Vagina (tissue), 2 donors: ENCODE measurements around the gene DTD2. TPM values are rescaled to one million over a fixed set of nuclear protein-coding genes. Genes with fewer than 3 reads are reported as not detected.

Source experiments
- DNase-seq, 2 donors: peaks; one replicate each; pipeline ENCODE4 v3.0.0-alpha.2; 2017; ENCODE audit errors: extremely low spot score in 2 of 2
- H3K27ac ChIP-seq: fragments of 200-600 bp; sonication (generic); one replicate; pipeline ENCODE4 v1.5.1; 2019
- H3K27me3 ChIP-seq: fragments of 200-600 bp; sonication (generic); one replicate; pipeline ENCODE4 v1.5.1; 2019
- H3K36me3 ChIP-seq, 2 donors: fragments of 200-600 bp; sonication (generic); one replicate each; pipeline ENCODE4 v1.5.1; 2017 to 2019
- H3K4me1 ChIP-seq: fragments of 200-600 bp; sonication (generic); one replicate; pipeline ENCODE4 v1.5.1; 2019
- H3K4me3 ChIP-seq, 2 donors: fragments of 200-600 bp; sonication (generic); 1 replicate in 1 of 2; 2 replicates in 1 of 2; pipeline ENCODE4 v1.5.1; 2016 to 2019
- H3K9me3 ChIP-seq: fragments of 200-600 bp; sonication (generic); one replicate; pipeline ENCODE4 v1.5.1; 2019
- CTCF ChIP-seq, 3 experiments: fragments of 450-650 bp in 2 of 3; fragments of 200-600 bp in 1 of 3; sonication (generic) in 1 of 3; IDR thresholded peaks; one replicate each; pipeline ENCODE4 v1.5.1; 2017 to 2019; ENCODE audit warnings: antibody characterized with exemption in 3 of 3, mild to moderate bottlenecking in 2 of 3, moderate library complexity in 2 of 3
- POLR2A ChIP-seq, 2 donors: fragments of 450-650 bp; IDR thresholded peaks; one replicate each; pipeline ENCODE4 v1.6.1; 2017; ENCODE audit warnings: antibody characterized with exemption in 2 of 2, mild to moderate bottlenecking in 2 of 2, moderate library complexity in 2 of 2
- POLR2AphosphoS5 ChIP-seq, 2 donors: sonication (generic); formaldehyde crosslinking; IDR thresholded peaks; one replicate each; pipeline ENCODE4 v1.9.0; 2017; ENCODE audit warnings: antibody characterized with exemption in 2 of 2, mild to moderate bottlenecking in 2 of 2, low read depth in 1 of 2; ENCODE audit not compliant: insufficient read depth in 1 of 2
- intact Hi-C: fragments of 100-400 bp; cut with DNase I; formaldehyde crosslinking; loops from one replicate; pipeline ENCODE4 v1.15.1; 2023
- total RNA-seq: library from RNA; depleted of rRNA; stranded (reverse); fragments of >200 nt; gene quantifications from one replicate; pipeline ENCODE4 v1.2.3, GENCODE V29; 2016

DTD2 gene
- total RNA-seq, 1 donor from 2014 or later, result 31.7 TPM

GRCh38 chr14:31435276-31435675 lies 22.0 kb downstream of the DTD2 start:
- intact Hi-C loops, result no loop called here
- no peak overlapping the region for H3K4me3 ChIP-seq
- no peaks in the 10 kb centered on the region for H3K36me3 ChIP-seq
- DNase-seq, result no peak
- no peaks in the 10 kb centered on the region for H3K9me3 ChIP-seq
- no peak overlapping the region for H3K27ac ChIP-seq
- no peaks in the 10 kb centered on the region for H3K27me3 ChIP-seq
- TF ChIP-seq POLR2A (IDR thresholded peaks at IDR 0.05) (no peak), POLR2AphosphoS5 (IDR thresholded peaks at IDR 0.05; ENCODE audit: insufficient read depth in 1 of 2, low read depth in 1 of 2) (peak in 1 of 2 donors; percentile 30)
- peaks cover 8% of the 10 kb centered on the region for H3K4me1 ChIP-seq

GRCh38 chr14:31430634-31431264 lies 26.6 kb downstream of the DTD2 start:
- no peaks in the 10 kb centered on the region for H3K36me3 ChIP-seq
- peaks cover 4% of the 10 kb centered on the region for H3K4me1 ChIP-seq
- no peak for TF ChIP-seq POLR2A (IDR thresholded peaks at IDR 0.05)
- no peak for TF ChIP-seq POLR2AphosphoS5 (IDR thresholded peaks at IDR 0.05; ENCODE audit: insufficient read depth in 1 of 2, low read depth in 1 of 2)
- no peak for TF ChIP-seq CTCF (IDR thresholded peaks at IDR 0.05)
- H3K27ac ChIP-seq, result no peak overlapping the region
- H3K27me3 ChIP-seq, result no peaks in the 10 kb centered on the region
- H3K4me3 ChIP-seq, result no peak overlapping the region
- intact Hi-C loops, result no loop called here
- H3K9me3 ChIP-seq, result no peaks in the 10 kb centered on the region
- DNase-seq, result no peak

GRCh38 chr14:31429791-31430190 lies 27.5 kb downstream of the DTD2 start:
- no peak for TF ChIP-seq POLR2AphosphoS5 (IDR thresholded peaks at IDR 0.05; ENCODE audit: insufficient read depth in 1 of 2, low read depth in 1 of 2)
- TF ChIP-seq CTCF (IDR thresholded peaks at IDR 0.05), result no peak
- no peak for TF ChIP-seq POLR2A (IDR thresholded peaks at IDR 0.05)
- no peak overlapping the region for H3K27ac ChIP-seq
- no peaks in the 10 kb centered on the region for H3K36me3 ChIP-seq
- no peaks in the 10 kb centered on the region for H3K27me3 ChIP-seq
- H3K4me1 ChIP-seq, result no peaks in the 10 kb centered on the region
- DNase-seq, result no peak
- intact Hi-C loops, result no loop called here
- no peak overlapping the region for H3K4me3 ChIP-seq
- no peaks in the 10 kb centered on the region for H3K9me3 ChIP-seq

GRCh38 chr14:31428011-31428410 lies 29.3 kb downstream of the DTD2 start:
- H3K4me1 ChIP-seq, result no peaks in the 10 kb centered on the region
- no peak for DNase-seq
- H3K27me3 ChIP-seq, result no peaks in the 10 kb centered on the region
- no peaks in the 10 kb centered on the region for H3K9me3 ChIP-seq
- no peak overlapping the region for H3K4me3 ChIP-seq
- TF ChIP-seq POLR2A (IDR thresholded peaks at IDR 0.05) (no peak), CTCF (IDR thresholded peaks at IDR 0.05) (no peak), POLR2AphosphoS5 (IDR thresholded peaks at IDR 0.05; ENCODE audit: insufficient read depth in 1 of 2, low read depth in 1 of 2) (no peak)
- intact Hi-C loops, result no loop called here
- H3K27ac ChIP-seq, result no peak overlapping the region
- H3K36me3 ChIP-seq, result no peaks in the 10 kb centered on the region

GRCh38 chr14:31426663-31427062 lies 30.6 kb downstream of the DTD2 start:
- TF ChIP-seq CTCF (IDR thresholded peaks at IDR 0.05), result no peak
- TF ChIP-seq POLR2AphosphoS5 (IDR thresholded peaks at IDR 0.05; ENCODE audit: insufficient read depth in 1 of 2, low read depth in 1 of 2), result no peak
- no peak for TF ChIP-seq POLR2A (IDR thresholded peaks at IDR 0.05)
- no peaks in the 10 kb centered on the region for H3K4me1 ChIP-seq
- DNase-seq, result no peak
- H3K4me3 ChIP-seq, result no peak overlapping the region
- no peak overlapping the region for H3K27ac ChIP-seq
- intact Hi-C loops, result no loop called here
- H3K27me3 ChIP-seq, result no peaks in the 10 kb centered on the region
- no peaks in the 10 kb centered on the region for H3K36me3 ChIP-seq
- H3K9me3 ChIP-seq, result no peaks in the 10 kb centered on the region
